Upper lobe of left lung (tissue), 6 donors: Measurements from ENCODE around the gene TUBG2. TPM values are rescaled to one million over a fixed set of nuclear protein-coding genes. Genes with fewer than 3 reads are reported as not detected.

Experiments used
- ATAC-seq, 2 donors: fragments of 200-7000 bp; cut with Tn5 transposase; one replicate each; pipeline ENCODE4 v1.9.1; 2022; ENCODE audit warnings: mild to moderate bottlenecking in 2 of 2, moderate library complexity in 2 of 2; ENCODE audit not compliant: low FRiP score in 2 of 2
- DNase-seq, 2 donors: peaks; one replicate each; pipeline ENCODE4 v3.0.0-alpha.2; 2019 to 2020
- H3K27ac ChIP-seq, 4 donors: fragments of 200-600 bp; sonication (generic); one replicate each; pipeline ENCODE4 v1.5.1; 2016 to 2019
- H3K27me3 ChIP-seq, 4 donors: fragments of 200-600 bp; sonication (generic); one replicate each; pipeline ENCODE4 v1.5.1; 2017 to 2019
- H3K36me3 ChIP-seq, 4 donors: fragments of 200-600 bp; sonication (generic); one replicate each; pipeline ENCODE4 v1.5.1; 2016 to 2019
- H3K4me1 ChIP-seq, 4 donors: fragments of 200-600 bp; sonication (generic); one replicate each; pipeline ENCODE4 v1.5.1; 2018 to 2019
- H3K4me3 ChIP-seq, 4 donors: fragments of 200-600 bp; sonication (generic); one replicate each; pipeline ENCODE4 v1.5.1; 2017 to 2019; ENCODE audit warnings: mild to moderate bottlenecking in 2 of 4, moderate library complexity in 1 of 4
- H3K9me3 ChIP-seq, 4 donors: fragments of 200-600 bp; sonication (generic); one replicate each; pipeline ENCODE4 v1.5.1; 2018 to 2019
- EP300 ChIP-seq, 4 donors: sonication (generic); formaldehyde crosslinking; IDR thresholded peaks; one replicate each; pipeline ENCODE4 v1.5.1; 2017; ENCODE audit warnings: antibody characterized with exemption in 4 of 4, control low read depth in 2 of 4
- POLR2A ChIP-seq, 4 donors: fragments of 450-650 bp; IDR thresholded peaks; one replicate each; pipeline ENCODE4 v1.5.1; 2016 to 2017; ENCODE audit warnings: antibody characterized with exemption in 4 of 4, mild to moderate bottlenecking in 2 of 4
- POLR2AphosphoS5 ChIP-seq, 2 donors: sonication (generic); formaldehyde crosslinking; IDR thresholded peaks; one replicate each; pipeline ENCODE4 v1.5.1; 2017; ENCODE audit warnings: antibody characterized with exemption in 2 of 2
- WGBS, 2 donors: methylation state at CpG; one replicate each; pipeline ENCODE4 v1.1.5; 2017 to 2018; 5-methylcytosine and 5-hydroxymethylcytosine counted together
- small RNA-seq, 4 donors: library from RNA; depleted of rRNA; stranded (forward); fragments of <200 nt; gene quantifications; one replicate each; pipeline ENCODE3, GENCODE V24; 2016
- total RNA-seq, 6 donors: library from RNA; depleted of rRNA in 4 of 6; stranded (reverse); fragments of >200 nt in 4 of 6; gene quantifications; one replicate each; pipeline versions ENCODE4 v1.1.0 to v1.2.1, GENCODE V29; 2016 to 2021
- TF ChIP-seq, protein P1 (sequence below), 6 experiments: fragments of 450-650 bp in 4 of 6; fragments of 200-600 bp in 2 of 6; sonication (generic) in 2 of 6; IDR thresholded peaks; one replicate each; pipeline ENCODE4 v1.5.1; 2016 to 2019; ENCODE audit warnings: antibody characterized with exemption in 6 of 6
- donor health status: DM: no; HTN: no; CAD: no; lungs with moderate emphysema.
- donor health status: DM: no; HTN: yes; CAD: no; lungs with severe emphysema.

The TUBG2 gene
- total RNA-seq, 6 donors from 2014 or later: 12.4 to 104 (median 15.2) TPM

DNA sequence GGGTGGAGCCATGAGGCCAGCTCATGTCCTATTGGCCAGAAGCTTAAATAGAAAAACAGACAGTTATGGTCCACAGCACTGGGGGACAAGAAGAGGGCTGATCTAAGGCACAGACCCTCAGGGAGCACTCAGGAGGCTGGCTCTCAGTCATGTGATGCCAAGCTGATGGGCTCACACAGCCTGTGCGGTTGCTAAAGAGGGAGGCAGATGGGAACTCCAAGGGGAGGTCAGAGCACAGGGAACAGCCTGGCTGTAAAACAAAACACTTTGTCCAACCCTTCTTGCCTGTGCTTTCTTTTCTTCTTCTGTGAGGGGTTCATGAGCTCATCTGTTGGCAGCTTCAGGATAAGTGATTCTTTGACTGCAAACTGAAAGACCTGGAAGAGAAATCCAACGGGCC lies 50.5 kb downstream of the TUBG2 start:
- DNase-seq (no peak), ATAC-seq (no peak)
- TF ChIP-seq POLR2A (IDR thresholded peaks at IDR 0.05): no peak
- no peak for TF ChIP-seq EP300 (IDR thresholded peaks at IDR 0.05)
- TF ChIP-seq POLR2AphosphoS5 (IDR thresholded peaks at IDR 0.05): no peak
- TF ChIP-seq, protein P1, sequence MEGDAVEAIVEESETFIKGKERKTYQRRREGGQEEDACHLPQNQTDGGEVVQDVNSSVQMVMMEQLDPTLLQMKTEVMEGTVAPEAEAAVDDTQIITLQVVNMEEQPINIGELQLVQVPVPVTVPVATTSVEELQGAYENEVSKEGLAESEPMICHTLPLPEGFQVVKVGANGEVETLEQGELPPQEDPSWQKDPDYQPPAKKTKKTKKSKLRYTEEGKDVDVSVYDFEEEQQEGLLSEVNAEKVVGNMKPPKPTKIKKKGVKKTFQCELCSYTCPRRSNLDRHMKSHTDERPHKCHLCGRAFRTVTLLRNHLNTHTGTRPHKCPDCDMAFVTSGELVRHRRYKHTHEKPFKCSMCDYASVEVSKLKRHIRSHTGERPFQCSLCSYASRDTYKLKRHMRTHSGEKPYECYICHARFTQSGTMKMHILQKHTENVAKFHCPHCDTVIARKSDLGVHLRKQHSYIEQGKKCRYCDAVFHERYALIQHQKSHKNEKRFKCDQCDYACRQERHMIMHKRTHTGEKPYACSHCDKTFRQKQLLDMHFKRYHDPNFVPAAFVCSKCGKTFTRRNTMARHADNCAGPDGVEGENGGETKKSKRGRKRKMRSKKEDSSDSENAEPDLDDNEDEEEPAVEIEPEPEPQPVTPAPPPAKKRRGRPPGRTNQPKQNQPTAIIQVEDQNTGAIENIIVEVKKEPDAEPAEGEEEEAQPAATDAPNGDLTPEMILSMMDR (IDR thresholded peaks at IDR 0.05): no peak
- no peaks in the 10 kb centered on the region for H3K27me3 ChIP-seq
- H3K36me3 ChIP-seq: peaks cover 67 to 99% (median 88%) of the 10 kb centered on the region in 4 donors
- WGBS, 2 donors: 92 to 94% methylated on average over 2 of the region's 2 CpGs
- no peaks in the 10 kb centered on the region for H3K9me3 ChIP-seq
- H3K27ac ChIP-seq: no peak overlapping the region
- H3K4me3 ChIP-seq: no peak overlapping the region
- H3K4me1 ChIP-seq: no peaks in the 10 kb centered on the region

Small RNA genes lying within 50 kb of the gene (small RNA-seq; reads per million reads assigned to genes)
- 0 to 0.06 (median 0) reads per million in 4 donors for gene MIR6780A

Other genes starting within 250 kb of the TUBG2 start
- 100 to 1,000 TPM in 5 of 6 donors, 10 to 100 TPM in 1; 89.1 to 406 (median 307) TPM for gene CAVIN1, start 236.0 kb upstream of the TUBG2 start, total RNA-seq
- gene ATP6V0A1, start 200.4 kb upstream of the TUBG2 start, total RNA-seq: 100 to 1,000 TPM in 3 of 6 donors, 10 to 100 TPM in 3; 68.3 to 212 (median 118) TPM
- 10 to 100 TPM; 36.7 to 97.4 (median 68.4) TPM for gene NAGLU, start 123.0 kb upstream of the TUBG2 start, total RNA-seq
- 1 to 10 TPM in 5 of 6 donors, not detected in 1; 1.3 to 6.3 (median 1.7) TPM for gene HSD17B1, start 106.4 kb upstream of the TUBG2 start, total RNA-seq
- gene COASY, start 97.1 kb upstream of the TUBG2 start, total RNA-seq: 10 to 100 TPM; 34.7 to 71.1 (median 51.4) TPM
- gene MLX, start 92.2 kb upstream of the TUBG2 start, total RNA-seq: 100 to 1,000 TPM in 1 of 6 donors, 10 to 100 TPM in 5; 61.8 to 104 (median 83.5) TPM
- 1 to 10 TPM in 5 of 6 donors, not detected in 1; 1.9 to 6.8 (median 3.8) TPM for gene PSMC3IP, start 81.6 kb upstream of the TUBG2 start, total RNA-seq
- 10 to 100 TPM; 47.1 to 89.7 (median 59.9) TPM for gene RETREG3, start 49.9 kb upstream of the TUBG2 start, total RNA-seq
- 10 to 100 TPM; 27.3 to 55.4 (median 31.8) TPM for gene TUBG1, start 49.6 kb upstream of the TUBG2 start, total RNA-seq
- 10 to 100 TPM; 18.4 to 93.2 (median 28.4) TPM for gene PLEKHH3, start 17.7 kb downstream of the TUBG2 start, total RNA-seq
- 1 to 10 TPM in 4 of 6 donors, under 1 TPM in 2; 0.30 to 2.2 (median 1.4) TPM for gene CCR10, start 22.6 kb downstream of the TUBG2 start, total RNA-seq
- 10 to 100 TPM in 1 of 6 donors, 1 to 10 TPM in 5; 1.7 to 37.7 (median 4.3) TPM for gene CNTNAP1, start 23.2 kb downstream of the TUBG2 start, total RNA-seq
- gene EZH1, start 85.8 kb downstream of the TUBG2 start, total RNA-seq: 100 to 1,000 TPM in 1 of 6 donors, 10 to 100 TPM in 5; 30.7 to 122 (median 55.0) TPM
- gene RAMP2, start 101.9 kb downstream of the TUBG2 start, total RNA-seq: 100 to 1,000 TPM in 1 of 6 donors, 10 to 100 TPM in 4, not detected in 1; 12.2 to 120 (median 55.8) TPM
- 10 to 100 TPM; 19.0 to 54.6 (median 36.7) TPM for gene VPS25, start 114.2 kb downstream of the TUBG2 start, total RNA-seq
- gene WNK4, start 121.3 kb downstream of the TUBG2 start, total RNA-seq: 1 to 10 TPM in 1 of 6 donors, under 1 TPM in 3, not detected in 2; 0.15 to 1.8 (median 0.26) TPM
- gene COA3, start 139.4 kb downstream of the TUBG2 start, total RNA-seq: 10 to 100 TPM; 23.3 to 95.3 (median 67.4) TPM
- 1 to 10 TPM in 1 of 6 donors, under 1 TPM in 4, not detected in 1; 0.22 to 1.2 (median 0.39) TPM for gene CNTD1, start 139.6 kb downstream of the TUBG2 start, total RNA-seq
- gene BECN1, start 165.0 kb downstream of the TUBG2 start, total RNA-seq: 100 to 1,000 TPM in 3 of 6 donors, 10 to 100 TPM in 3; 83.0 to 167 (median 101) TPM
- 100 to 1,000 TPM in 1 of 6 donors, 10 to 100 TPM in 5; 67.5 to 102 (median 75.8) TPM for gene PSME3, start 174.1 kb downstream of the TUBG2 start, total RNA-seq
- 1 to 10 TPM; 1.5 to 5.2 (median 2.9) TPM for gene AOC2, start 185.3 kb downstream of the TUBG2 start, total RNA-seq
- gene AOC3, start 191.9 kb downstream of the TUBG2 start, total RNA-seq: 100 to 1,000 TPM in 4 of 6 donors, 10 to 100 TPM in 2; 76.9 to 210 (median 111) TPM
- not detected for gene G6PC1, start 241.5 kb downstream of the TUBG2 start, total RNA-seq